ENCODE measurements around the gene ARHGEF2.

The ARHGEF2 gene

DNA sequence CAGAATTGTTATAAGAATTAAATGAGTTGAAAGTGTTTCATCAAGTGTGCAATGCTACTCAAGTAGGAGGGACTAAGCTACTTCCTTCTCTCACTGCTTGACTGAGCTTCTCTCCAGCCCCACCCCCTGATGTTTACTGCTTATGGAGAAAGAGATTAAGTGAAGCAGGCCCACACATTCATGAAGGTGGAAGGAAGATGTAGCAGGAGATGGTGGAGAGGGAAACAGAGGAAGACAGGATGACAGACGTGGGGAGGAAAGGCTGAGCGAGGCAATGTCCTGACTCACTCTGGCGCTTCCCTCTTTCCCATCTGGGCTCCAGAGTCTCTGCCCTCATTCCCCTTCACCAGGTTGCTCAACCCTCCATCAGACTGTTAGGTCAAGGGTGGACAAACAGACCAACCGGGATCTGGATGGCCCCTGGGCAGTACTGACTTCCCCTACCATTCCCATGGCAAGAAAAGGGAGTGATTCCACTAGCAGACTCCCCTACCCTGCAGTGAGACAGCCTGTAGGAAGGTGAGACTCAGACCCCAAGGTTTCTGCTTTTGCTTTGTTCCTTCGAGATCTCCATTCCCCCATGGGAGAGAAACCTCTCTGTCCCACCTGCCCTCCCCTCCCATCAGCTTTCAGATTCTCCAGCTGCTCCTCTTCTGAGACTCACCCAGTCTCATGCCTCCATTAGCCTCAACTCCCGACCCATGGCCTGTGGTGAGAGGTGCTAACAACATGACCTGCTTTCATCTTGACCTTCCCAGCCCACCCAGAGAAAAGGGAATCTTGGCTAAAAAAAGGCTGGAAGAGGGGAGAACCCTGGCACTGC is 3.1 kb upstream of the ARHGEF2 start:
- H3K4me3 ChIP-seq: peak overlapping the region; percentile 96
- H3K27me3 ChIP-seq: no peaks in the 10 kb centered on the region
- no peaks in the 10 kb centered on the region for H3K36me3 ChIP-seq
- peak overlapping the region; percentile 93 for H3K4me2 ChIP-seq
- H4K20me1 ChIP-seq: peaks cover under 1% of the 10 kb centered on the region
- H3K9me3 ChIP-seq: no peaks in the 10 kb centered on the region
- H3K4me1 ChIP-seq: peaks cover 63% of the 10 kb centered on the region
- H3K27ac ChIP-seq: peak overlapping the region; percentile 99
- H3K9ac ChIP-seq: peak overlapping the region; percentile 99
- no peak for TF ChIP-seq Cebpa-rat (IDR thresholded peaks at IDR 0.05)

DNA sequence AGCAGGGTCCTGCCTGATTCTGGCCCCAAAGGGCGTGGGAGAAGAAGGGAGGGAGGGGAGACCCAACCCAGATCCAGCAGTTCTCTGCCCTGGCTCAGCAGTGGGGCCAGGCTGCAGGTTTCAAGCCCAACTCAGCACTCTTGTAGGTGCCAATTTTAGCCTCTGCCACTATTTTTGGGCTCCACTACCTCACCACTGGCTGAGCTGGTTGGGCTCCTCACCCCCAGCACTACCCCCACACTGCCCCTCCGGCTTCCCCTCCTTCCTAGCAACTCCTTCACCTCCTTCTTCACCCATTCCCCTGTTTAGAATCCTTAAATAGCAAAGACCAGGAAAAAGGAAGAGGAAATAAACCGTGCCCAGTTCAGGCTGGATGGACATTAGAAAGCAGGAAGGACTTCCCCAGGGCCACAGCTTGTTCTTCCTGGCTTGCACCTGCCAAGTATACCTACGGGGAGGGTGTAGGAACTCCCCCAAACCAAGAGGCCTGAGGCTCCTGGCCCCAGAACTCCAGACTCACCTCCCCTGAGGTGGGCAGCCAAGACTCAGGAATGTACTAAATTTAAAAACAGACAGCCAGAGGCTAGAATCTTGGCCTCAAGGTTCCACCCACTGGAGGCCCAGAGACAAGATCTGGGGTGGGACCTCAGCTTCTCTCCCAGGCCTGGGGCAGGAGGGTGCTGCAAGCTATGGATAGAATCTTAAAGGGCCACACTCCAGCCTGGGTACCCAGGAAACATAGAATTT is 1.4 kb upstream of the ARHGEF2 start:
- Histone ChIP-seq H3K27me3 (no peaks in the 10 kb centered on the region), H3K4me2 (peak overlapping the region; percentile 93), H3K9me3 (no peaks in the 10 kb centered on the region), H3K36me3 (peaks cover 5% of the 10 kb centered on the region), H3K4me3 (peak overlapping the region; percentile 96), H3K27ac (peak overlapping the region; percentile 99), H3K9ac (peak overlapping the region; percentile 99), H4K20me1 (peaks cover 18% of the 10 kb centered on the region), H3K4me1 (peaks cover 67% of the 10 kb centered on the region)
- no peak for TF ChIP-seq Cebpa-rat (IDR thresholded peaks at IDR 0.05)

- Histone ChIP-seq H3K4me2 (peak overlapping the region; percentile 93), H4K20me1 (peaks cover 25% of the 10 kb centered on the region), H3K27me3 (no peaks in the 10 kb centered on the region), H3K36me3 (peaks cover 12% of the 10 kb centered on the region), H3K4me1 (peaks cover 67% of the 10 kb centered on the region), H3K9me3 (no peaks in the 10 kb centered on the region), H3K4me3 (peak overlapping the region; percentile 96), H3K27ac (peak overlapping the region; percentile 99), H3K9ac (peak overlapping the region; percentile 99)
- TF ChIP-seq Cebpa-rat (IDR thresholded peaks at IDR 0.05): no peak
Observed at GRCh38 chr1:155978973-155979429, 654 bp upstream of the ARHGEF2 start.

GRCh38 chr1:155977690-155978324 is 540 bp downstream of the ARHGEF2 start:
- peak overlapping the region; percentile 96 for H3K4me3 ChIP-seq
- no peaks in the 10 kb centered on the region for H3K9me3 ChIP-seq
- H3K27ac ChIP-seq: peak overlapping the region; percentile 99
- peak overlapping the region; percentile 99 for H3K9ac ChIP-seq
- H3K36me3 ChIP-seq: peaks cover 23% of the 10 kb centered on the region
- H3K4me1 ChIP-seq: peaks cover 67% of the 10 kb centered on the region
- TF ChIP-seq Cebpa-rat (IDR thresholded peaks at IDR 0.05): no peak
- H3K27me3 ChIP-seq: no peaks in the 10 kb centered on the region
- H4K20me1 ChIP-seq: peaks cover 37% of the 10 kb centered on the region
- H3K4me2 ChIP-seq: peak overlapping the region; percentile 100

GRCh38 chr1:155976913-155977689 is 1.2 kb downstream of the ARHGEF2 start:
- TF ChIP-seq Cebpa-rat (IDR thresholded peaks at IDR 0.05): no peak
- Histone ChIP-seq H3K36me3 (peaks cover 30% of the 10 kb centered on the region), H3K4me2 (peak overlapping the region; percentile 100), H3K9ac (peak overlapping the region; percentile 99), H3K27ac (peak overlapping the region; percentile 99), H3K9me3 (no peaks in the 10 kb centered on the region), H4K20me1 (peaks cover 44% of the 10 kb centered on the region), H3K27me3 (no peaks in the 10 kb centered on the region), H3K4me3 (peak overlapping the region; percentile 96), H3K4me1 (peaks cover 67% of the 10 kb centered on the region)

DNA sequence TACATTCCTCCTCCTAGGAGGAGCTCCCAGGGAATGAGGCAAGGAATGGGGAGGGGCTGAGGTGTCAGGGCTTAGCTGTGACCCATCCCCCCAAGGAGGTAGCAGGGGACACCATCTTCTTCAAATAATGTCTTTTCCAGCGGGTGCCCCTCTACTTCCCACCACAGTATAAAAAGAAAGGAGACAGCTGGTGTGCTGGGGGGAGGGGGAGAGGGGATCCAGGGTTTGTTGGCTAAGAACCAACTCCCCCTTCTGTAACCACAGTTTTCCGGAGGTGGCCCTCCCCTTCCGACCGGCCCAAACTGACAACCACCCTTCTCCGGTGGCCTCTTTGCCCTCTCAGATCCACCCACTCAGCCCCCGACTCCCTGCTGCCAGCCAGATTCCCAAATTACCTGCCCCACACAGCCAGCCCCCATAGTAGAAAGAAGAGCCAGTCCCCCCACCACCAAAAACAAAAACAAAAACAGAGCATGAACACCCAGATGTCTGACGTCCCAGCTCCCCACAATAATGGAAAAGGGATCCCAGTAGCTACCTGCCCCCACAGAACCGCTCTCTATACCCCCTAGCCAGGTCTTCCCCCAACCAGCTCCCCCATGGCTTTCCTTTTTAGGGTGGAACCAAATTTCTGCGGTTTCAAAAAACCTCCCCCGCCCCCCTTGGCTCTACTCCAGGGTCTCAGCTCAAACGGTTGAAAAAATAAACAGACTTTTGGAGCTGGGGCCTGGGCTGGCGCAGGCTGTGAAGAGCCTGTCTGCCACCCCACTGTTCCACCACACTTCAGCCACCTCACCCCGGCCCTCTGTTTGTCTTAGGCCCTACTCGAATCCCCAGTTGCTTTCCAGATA is 2.1 kb downstream of the ARHGEF2 start:
- H3K36me3 ChIP-seq: peaks cover 33% of the 10 kb centered on the region
- H3K9ac ChIP-seq: peak overlapping the region; percentile 99
- H3K9me3 ChIP-seq: no peaks in the 10 kb centered on the region
- H3K27me3 ChIP-seq: no peaks in the 10 kb centered on the region
- peak overlapping the region; percentile 96 for H3K4me3 ChIP-seq
- H3K4me1 ChIP-seq: peaks cover 67% of the 10 kb centered on the region
- H3K4me2 ChIP-seq: peak overlapping the region; percentile 100
- peaks cover 52% of the 10 kb centered on the region for H4K20me1 ChIP-seq
- no peak for TF ChIP-seq Cebpa-rat (IDR thresholded peaks at IDR 0.05)
- H3K27ac ChIP-seq: peak overlapping the region; percentile 99

DNA sequence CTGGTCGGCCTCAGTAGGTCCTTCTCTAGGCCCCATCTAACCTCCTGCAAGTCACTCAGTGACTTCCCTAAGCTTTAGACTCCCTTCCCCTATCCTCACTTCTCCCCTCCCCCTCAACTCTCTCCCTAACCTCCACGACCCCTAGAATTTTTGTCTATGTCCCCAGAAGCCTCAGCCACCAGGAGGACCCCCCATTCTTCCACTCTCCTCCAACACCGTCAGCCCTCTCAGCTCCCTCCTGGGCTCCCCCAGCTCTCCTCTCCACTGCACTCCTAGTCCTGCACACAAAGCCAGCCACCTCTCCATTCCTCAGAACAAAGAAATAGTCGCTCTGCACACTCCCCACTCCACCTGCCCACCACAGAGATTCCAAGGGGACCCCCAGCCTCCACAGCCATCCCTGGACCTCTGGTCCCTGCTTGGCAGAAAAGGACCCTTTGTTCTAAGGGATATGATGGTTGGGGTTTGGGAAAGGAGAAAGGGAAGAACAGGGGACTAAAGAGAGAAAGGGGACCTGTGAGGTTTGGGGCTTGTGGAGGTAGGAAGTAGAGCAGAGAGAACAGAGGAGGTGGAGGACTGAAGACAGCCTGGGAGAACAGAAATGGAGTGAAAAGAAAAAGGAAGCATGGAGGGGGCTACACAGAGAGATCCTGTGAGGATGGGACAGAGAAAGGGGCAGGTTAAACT is 2.8 kb downstream of the ARHGEF2 start:
- H4K20me1 ChIP-seq: peaks cover 60% of the 10 kb centered on the region
- H3K27me3 ChIP-seq: no peaks in the 10 kb centered on the region
- H3K36me3 ChIP-seq: peaks cover 33% of the 10 kb centered on the region
- H3K9me3 ChIP-seq: no peaks in the 10 kb centered on the region
- peak overlapping the region; percentile 99 for H3K9ac ChIP-seq
- peak overlapping the region; percentile 99 for H3K27ac ChIP-seq
- peaks cover 67% of the 10 kb centered on the region for H3K4me1 ChIP-seq
- no peak for TF ChIP-seq Cebpa-rat (IDR thresholded peaks at IDR 0.05)
- H3K4me3 ChIP-seq: peak overlapping the region; percentile 96
- peak overlapping the region; percentile 100 for H3K4me2 ChIP-seq

All from BLaER1 (cell line).